ENCODE results near the gene ADGRG2.

The ADGRG2 gene

GRCh38 chrX:18946611-18947010, 175.7 kb downstream of the ADGRG2 start:
- no peak for DNase-seq

- DNase-seq: no peak
Observed at GRCh38 chrX:18946157-18946556, 176.1 kb downstream of the ADGRG2 start.

GRCh38 chrX:18945483-18945882, 176.8 kb downstream of the ADGRG2 start:
- no peak for DNase-seq

GRCh38 chrX:18944482-18944881, 177.8 kb downstream of the ADGRG2 start:
- no peak for DNase-seq

GRCh38 chrX:18941896-18942295, 180.4 kb downstream of the ADGRG2 start:
- DNase-seq: no peak
